K562 (cell line): ENCODE data around the gene BHLHE40. TPM values are rescaled to one million over a fixed set of nuclear protein-coding genes. Genes with fewer than 3 reads are reported as not detected.

Experiments used
- ARID1B ChIP-seq: fragments of 450-650 bp; IDR thresholded peaks from 2 replicates; pipeline ENCODE4 v1.6.1; 2016; ENCODE audit warnings: antibody characterized with exemption, mild to moderate bottlenecking, inconsistent platforms
- BMI1 ChIP-seq: fragments of 150-350 bp; IDR thresholded peaks from 2 replicates; pipeline ENCODE4 v1.6.1; 2014; ENCODE audit warnings: low read length
- CBX1 ChIP-seq: sonication (generic); IDR thresholded peaks from 2 replicates; pipeline ENCODE4 v1.6.1; 2016; ENCODE audit warnings: antibody characterized with exemption, low read depth, mild to moderate bottlenecking
- ELF1 ChIP-seq: fragments of 200-800 bp; sonication (Bioruptor generic); IDR thresholded peaks from 2 replicates; pipeline ENCODE4 v1.6.1; 2016; ENCODE audit warnings: missing genetic modification characterization, missing compliant biosample characterization
- HDAC8 ChIP-seq: fragments of 450-650 bp; IDR thresholded peaks from 2 replicates; pipeline ENCODE4 v1.6.1; 2016; ENCODE audit warnings: mild to moderate bottlenecking, missing genetic modification characterization, moderate library complexity, missing compliant biosample characterization
- HMGN3 ChIP-seq: IDR thresholded peaks from 2 replicates; pipeline ENCODE4 v1.6.1; 2011; ENCODE audit warnings: borderline replicate concordance, low read depth, mild to moderate bottlenecking, mixed read lengths, low read length; ENCODE audit not compliant: insufficient read length; ENCODE audit errors: extremely low read depth
- NFE2L1 ChIP-seq: fragments of 450-650 bp; IDR thresholded peaks from 2 replicates; pipeline ENCODE4 v1.6.1; 2016; ENCODE audit warnings: missing genetic modification characterization, low read depth, mild to moderate bottlenecking, missing compliant biosample characterization, moderate library complexity, borderline replicate concordance
- NFIX ChIP-seq: fragments of 250-450 bp; sonication (Bioruptor Pico); IDR thresholded peaks from 2 replicates; pipeline ENCODE4 v1.4.0; 2020; ENCODE audit warnings: low read depth, mild to moderate bottlenecking, moderate library complexity
- NR2C1 ChIP-seq, 2 experiments: fragments of 450-650 bp; IDR thresholded peaks; 2 replicates each; pipeline ENCODE4 v1.6.1; 2017; ENCODE audit warnings: mild to moderate bottlenecking in 2 of 2, antibody characterized with exemption in 1 of 2, inconsistent platforms in 1 of 2, missing compliant biosample characterization in 1 of 2, missing genetic modification characterization in 1 of 2
- NR3C1 ChIP-seq: sonication (generic); formaldehyde crosslinking; IDR thresholded peaks from 2 replicates; pipeline ENCODE4 v1.8.1; 2022; ENCODE audit warnings: missing genetic modification reagents
- PHF20 ChIP-seq: fragments of 450-650 bp; IDR thresholded peaks from 2 replicates; pipeline ENCODE4 v1.6.1; 2018; ENCODE audit not compliant: partially characterized antibody
- POLR2A ChIP-seq: fragments of 450-650 bp; conservative IDR thresholded peaks from 2 replicates; pipeline ENCODE4 v1.6.1; 2016
- PRMT5 ChIP-seq: sonication (generic); formaldehyde crosslinking; IDR thresholded peaks from 2 replicates; pipeline ENCODE4 v1.5.0; 2020; ENCODE audit warnings: missing genetic modification reagents
- RBM39 ChIP-seq: fragments of 200-400 bp; formaldehyde crosslinking; optimal IDR thresholded peaks from 2 replicates; pipeline ENCODE3; 2018; ENCODE audit warnings: low read depth, low read length
- TBP ChIP-seq: optimal IDR thresholded peaks from 2 replicates; pipeline ENCODE3; 2011; ENCODE audit warnings: low read depth, low read length, improper control_type of control experiment
- TGIF2 ChIP-seq: sonication (generic); formaldehyde crosslinking; IDR thresholded peaks from 2 replicates; pipeline ENCODE4 v1.8.1; 2022; ENCODE audit warnings: mild to moderate bottlenecking, missing genetic modification reagents, moderate library complexity
- XRCC5 ChIP-seq: fragments of 200-400 bp; formaldehyde crosslinking; IDR thresholded peaks from 2 replicates; pipeline ENCODE4 v1.6.1; 2017; ENCODE audit warnings: low read depth, mild to moderate bottlenecking, low read length
- ZBED1 ChIP-seq: IDR thresholded peaks from 2 replicates; pipeline ENCODE4 v1.6.1; 2014
- ZBTB9 ChIP-seq: fragments of 450-650 bp; formaldehyde crosslinking; IDR thresholded peaks from 2 replicates; pipeline ENCODE4 v1.4.0; 2020; ENCODE audit warnings: mild to moderate bottlenecking, moderate library complexity
- ZNF124 ChIP-seq: sonication (generic); formaldehyde crosslinking; IDR thresholded peaks from 2 replicates; pipeline ENCODE4 v1.8.1; 2022; ENCODE audit warnings: missing genetic modification reagents
- ZNF224 ChIP-seq: sonication (generic); formaldehyde crosslinking; IDR thresholded peaks from 2 replicates; pipeline ENCODE4 v1.8.0; 2022; ENCODE audit warnings: mild to moderate bottlenecking, missing genetic modification reagents
- polyA plus RNA-seq, 8 experiments: library from polyadenylated mRNA; depleted of rRNA in 4 of 8; stranded (reverse) in 5 of 8; unstranded in 3 of 8; fragments of >200 nt; fragmentation: Nextera tagmentation in 2 of 8; fragmentation: Illumina TruSeq in 1 of 8; extraction: Ambion mirVana in 2 of 8; extraction: Trizol in 1 of 8; gene quantifications; 2 replicates each; pipeline versions ENCODE4 v1.2.1 to v1.2.3, GENCODE V29; 2011 to 2014; ENCODE audit warnings: inconsistent platforms in 1 of 8, missing spikeins in 1 of 8
- total RNA-seq, 7 experiments: library from RNA; depleted of rRNA in 6 of 7; stranded (reverse); fragments of >200 nt in 6 of 7; fragmentation: Illumina TruSeq in 2 of 7; extraction: Trizol in 2 of 7; gene quantifications; 2 replicates each; pipeline versions ENCODE4 v1.2.1 to v1.2.3, GENCODE V29; 2011 to 2021; ENCODE audit warnings: low replicate concordance in 1 of 7
- TF ChIP-seq, protein P1 (sequence below): fragments of 200-800 bp; sonication (Bioruptor generic); IDR thresholded peaks from 2 replicates; pipeline ENCODE4 v1.6.1; 2017; ENCODE audit warnings: missing genetic modification characterization, missing compliant biosample characterization
- TF ChIP-seq, protein P2 (sequence below): fragments of 450-650 bp; conservative IDR thresholded peaks from 2 replicates; pipeline ENCODE4 v1.6.1; 2016; ENCODE audit warnings: missing genetic modification characterization, low read depth, mild to moderate bottlenecking, missing compliant biosample characterization, moderate library complexity
- TF ChIP-seq, protein P3 (sequence below): fragments of 150-350 bp; conservative IDR thresholded peaks from 2 replicates; pipeline ENCODE4 v1.6.1; 2014; ENCODE audit warnings: low read length

The BHLHE40 gene
- total and polyA plus RNA-seq, 9 of the 15 experiments (the other 6 are each of a cell fraction or from before 2014, with no cell fraction given), result 12.0 to 83.9 (median 31.4) TPM

- TF ChIP-seq ZBTB9 (CRISPR knock-in tag) (peak; percentile 22; the same call in 1 of the 2 replicates), PHF20 (no peak), HDAC8 (tag) (no peak), TGIF2 (no peak), NR2C1 (IDR thresholded peaks at IDR 0.05) (no peak), NR2C1 (tag; IDR thresholded peaks at IDR 0.05) (no peak), ELF1 (tag) (no peak), BMI1 (no peak), RBM39 (peak; percentile 4), NFE2L1 (no peak), NR3C1 (no peak), ZNF124 (CRISPR knock-in tag) (no peak), TBP (no peak), CBX1 (no peak), POLR2A (no peak; the same call in 1 of the 2 replicates), ZBED1 (no peak), PRMT5 (CRISPR knock-in tag) (no peak), ARID1B (no peak), HMGN3 (no peak), NFIX (CRISPR knock-in tag) (no peak), XRCC5 (no peak), ZNF224 (CRISPR knock-in tag) (no peak)
- TF ChIP-seq, protein P1, sequence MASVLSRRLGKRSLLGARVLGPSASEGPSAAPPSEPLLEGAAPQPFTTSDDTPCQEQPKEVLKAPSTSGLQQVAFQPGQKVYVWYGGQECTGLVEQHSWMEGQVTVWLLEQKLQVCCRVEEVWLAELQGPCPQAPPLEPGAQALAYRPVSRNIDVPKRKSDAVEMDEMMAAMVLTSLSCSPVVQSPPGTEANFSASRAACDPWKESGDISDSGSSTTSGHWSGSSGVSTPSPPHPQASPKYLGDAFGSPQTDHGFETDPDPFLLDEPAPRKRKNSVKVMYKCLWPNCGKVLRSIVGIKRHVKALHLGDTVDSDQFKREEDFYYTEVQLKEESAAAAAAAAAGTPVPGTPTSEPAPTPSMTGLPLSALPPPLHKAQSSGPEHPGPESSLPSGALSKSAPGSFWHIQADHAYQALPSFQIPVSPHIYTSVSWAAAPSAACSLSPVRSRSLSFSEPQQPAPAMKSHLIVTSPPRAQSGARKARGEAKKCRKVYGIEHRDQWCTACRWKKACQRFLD, result no peak
- TF ChIP-seq, protein P2, sequence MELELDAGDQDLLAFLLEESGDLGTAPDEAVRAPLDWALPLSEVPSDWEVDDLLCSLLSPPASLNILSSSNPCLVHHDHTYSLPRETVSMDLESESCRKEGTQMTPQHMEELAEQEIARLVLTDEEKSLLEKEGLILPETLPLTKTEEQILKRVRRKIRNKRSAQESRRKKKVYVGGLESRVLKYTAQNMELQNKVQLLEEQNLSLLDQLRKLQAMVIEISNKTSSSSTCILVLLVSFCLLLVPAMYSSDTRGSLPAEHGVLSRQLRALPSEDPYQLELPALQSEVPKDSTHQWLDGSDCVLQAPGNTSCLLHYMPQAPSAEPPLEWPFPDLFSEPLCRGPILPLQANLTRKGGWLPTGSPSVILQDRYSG (tag), result no peak
- TF ChIP-seq, protein P3, sequence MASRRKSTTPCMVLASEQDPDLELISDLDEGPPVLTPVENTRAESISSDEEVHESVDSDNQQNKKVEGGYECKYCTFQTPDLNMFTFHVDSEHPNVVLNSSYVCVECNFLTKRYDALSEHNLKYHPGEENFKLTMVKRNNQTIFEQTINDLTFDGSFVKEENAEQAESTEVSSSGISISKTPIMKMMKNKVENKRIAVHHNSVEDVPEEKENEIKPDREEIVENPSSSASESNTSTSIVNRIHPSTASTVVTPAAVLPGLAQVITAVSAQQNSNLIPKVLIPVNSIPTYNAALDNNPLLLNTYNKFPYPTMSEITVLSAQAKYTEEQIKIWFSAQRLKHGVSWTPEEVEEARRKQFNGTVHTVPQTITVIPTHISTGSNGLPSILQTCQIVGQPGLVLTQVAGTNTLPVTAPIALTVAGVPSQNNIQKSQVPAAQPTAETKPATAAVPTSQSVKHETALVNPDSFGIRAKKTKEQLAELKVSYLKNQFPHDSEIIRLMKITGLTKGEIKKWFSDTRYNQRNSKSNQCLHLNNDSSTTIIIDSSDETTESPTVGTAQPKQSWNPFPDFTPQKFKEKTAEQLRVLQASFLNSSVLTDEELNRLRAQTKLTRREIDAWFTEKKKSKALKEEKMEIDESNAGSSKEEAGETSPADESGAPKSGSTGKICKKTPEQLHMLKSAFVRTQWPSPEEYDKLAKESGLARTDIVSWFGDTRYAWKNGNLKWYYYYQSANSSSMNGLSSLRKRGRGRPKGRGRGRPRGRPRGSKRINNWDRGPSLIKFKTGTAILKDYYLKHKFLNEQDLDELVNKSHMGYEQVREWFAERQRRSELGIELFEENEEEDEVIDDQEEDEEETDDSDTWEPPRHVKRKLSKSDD, result no peak
Measured at GRCh38 chr3:4981665-4982494, 2.6 kb downstream of the BHLHE40 start (continued).
